Kidney (tissue), 14 donors: ENCODE data around the gene CD40LG. TPM values are rescaled to one million over a fixed set of nuclear protein-coding genes. Genes with fewer than 3 reads are reported as not detected.

Source experiments
- DNase-seq, 5 donors: peaks; one replicate each; pipeline ENCODE4 v3.0.0-alpha.2; 2013 to 2020
- FAIRE-seq: peaks from 2 replicates; lab custom pipeline; 2012; peaks lifted over from hg19 to GRCh38; lab: Jason Lieb, UNC
- H3K27ac ChIP-seq, 2 donors: one replicate each; pipeline ENCODE4 v1.7.0; 2013; ENCODE audit warnings: low read depth in 2 of 2, low read length in 2 of 2, inconsistent platforms in 1 of 2
- H3K27me3 ChIP-seq: one replicate; pipeline ENCODE4 v1.7.1; 2013; ENCODE audit warnings: low read length, inconsistent platforms; ENCODE audit not compliant: control insufficient read depth, insufficient read depth
- H3K36me3 ChIP-seq, 3 donors: one replicate each; pipeline versions ENCODE4 v1.7.0 to v1.7.1; 2013; ENCODE audit warnings: low read length in 3 of 3, control low read depth in 1 of 3, inconsistent platforms in 1 of 3; ENCODE audit not compliant: insufficient read depth in 3 of 3, control insufficient read depth in 2 of 3
- H3K4me1 ChIP-seq, 3 donors: one replicate each; pipeline versions ENCODE4 v1.7.0 to v1.7.1; 2013; ENCODE audit warnings: low read length in 3 of 3, inconsistent platforms in 1 of 3, low read depth in 1 of 3; ENCODE audit not compliant: control insufficient read depth in 2 of 3, insufficient read depth in 2 of 3
- H3K4me3 ChIP-seq, 3 donors: one replicate each; pipeline versions ENCODE4 v1.7.0 to v1.8.1; 2013; ENCODE audit warnings: low read length in 3 of 3, control low read depth in 1 of 3, inconsistent platforms in 1 of 3
- H3K9ac ChIP-seq, 3 donors: one replicate each; pipeline versions ENCODE4 v1.7.0 to v1.7.1; 2013; ENCODE audit warnings: low read length in 3 of 3, control low read depth in 1 of 3, inconsistent platforms in 1 of 3
- H3K9me3 ChIP-seq, 3 donors: one replicate each; pipeline versions ENCODE4 v1.7.0 to v1.7.1; 2013; ENCODE audit warnings: low read length in 3 of 3, control low read depth in 1 of 3, inconsistent platforms in 1 of 3; ENCODE audit not compliant: control insufficient read depth in 2 of 3, insufficient read depth in 1 of 3
- intact Hi-C: fragments of 100-400 bp; cut with DNase I; formaldehyde crosslinking; loops from one replicate; pipeline ENCODE4 v1.11.1; 2022
- polyA plus RNA-seq: library from polyadenylated mRNA; stranded (reverse); fragments of 350-450 nt; fragmentation: Illumina TruSeq; extraction: RNeasy Lipid Tissue Mini Kit (QIAGEN cat#74804); gene quantifications from one replicate; pipeline ENCODE4 v1.2.3, GENCODE V29; 2014; ENCODE audit warnings: low read depth, low replicate concordance; ENCODE audit not compliant: insufficient read depth
- total RNA-seq: library from RNA; stranded (reverse); fragmentation: NEBNext Ultra II Directional; extraction: Animal tissue kit (Norgen Biotek cat#: 25700); gene quantifications from one replicate; pipeline ENCODE4 v1.2.1, GENCODE V29; 2021
- TF ChIP-seq, protein P1 (sequence below): IDR thresholded peaks from 3 replicates; pipeline ENCODE4 v1.5.1; 2012; ENCODE audit warnings: mild to moderate bottlenecking, moderate library complexity, borderline replicate concordance; ENCODE audit not compliant: insufficient read depth; ENCODE audit errors: extremely low read depth
- donor health status: control.
- donor health status: control.
- donor health status: control.
- donor health status: control.
- donor health status: control.
- donor health status: DM: yes; HTN: yes; CAD: no.
- donor health status: Normal renal cell carcinoma (clear cell type).

The CD40LG gene
- total and polyA plus RNA-seq, 2 donors from 2014 or later, result 0.22 to 0.85 TPM

DNA sequence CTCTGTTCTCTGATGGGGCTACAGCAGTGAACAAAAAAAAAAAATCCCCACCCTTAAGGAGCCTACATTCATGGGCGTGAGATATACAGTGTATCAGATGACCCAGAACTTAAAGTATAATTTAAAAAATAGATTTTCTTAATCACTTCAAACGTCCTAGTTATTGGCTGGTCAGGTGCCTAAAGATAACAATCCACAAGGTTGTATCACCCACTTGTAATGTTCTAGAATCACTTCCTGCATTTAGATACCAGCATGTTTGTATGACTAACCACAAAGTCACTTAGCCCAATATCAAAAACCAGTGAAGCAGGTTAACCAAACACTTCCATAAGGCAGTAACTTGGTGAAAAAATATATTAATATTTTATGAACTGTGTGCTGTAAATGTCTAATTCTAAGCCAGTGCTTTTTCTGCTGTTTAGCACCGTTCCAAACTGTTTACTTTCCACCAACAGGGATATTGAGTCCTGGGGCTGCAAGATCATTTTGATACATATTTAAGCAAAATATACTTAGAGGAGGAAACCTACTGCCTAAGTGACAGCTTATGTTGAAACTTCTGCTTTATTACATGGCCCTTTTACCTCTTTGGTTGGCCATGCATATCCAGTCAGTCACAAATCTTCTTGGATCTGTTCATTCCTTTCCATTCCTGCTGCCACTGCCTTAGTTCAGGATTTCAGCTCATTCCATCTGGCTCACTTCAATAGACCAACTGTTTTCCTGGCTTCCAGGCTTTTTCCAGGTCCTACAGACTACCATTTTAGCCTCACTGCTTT lies 43.3 kb downstream of the CD40LG start:
- no peak for FAIRE-seq
- no peak overlapping the region for H3K27ac ChIP-seq
- intact Hi-C loops, result no loop called here

DNA sequence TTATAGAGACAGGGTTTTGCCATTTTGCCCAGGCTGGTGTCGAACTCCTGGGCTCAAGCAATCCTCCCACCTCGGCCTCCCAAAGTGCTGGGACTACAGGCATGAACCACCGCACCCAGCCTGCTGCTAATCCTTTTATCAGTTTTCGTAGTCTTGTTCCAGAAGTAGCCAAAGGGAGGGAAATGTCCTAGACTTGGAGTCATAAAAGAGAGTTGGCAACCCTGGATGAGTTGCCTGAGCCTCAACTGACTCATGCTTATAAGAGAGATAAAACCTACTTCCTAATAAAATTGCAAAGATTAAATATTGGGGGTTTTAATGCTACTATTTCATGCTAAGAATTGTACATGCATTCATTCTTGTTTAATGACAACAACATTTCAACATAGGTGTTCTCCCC lies 44.3 kb downstream of the CD40LG start:
- no peaks in the 10 kb centered on the region for H3K9me3 ChIP-seq
- FAIRE-seq, result no peak
- H3K9ac ChIP-seq, result no peak overlapping the region
- TF ChIP-seq, protein P1, sequence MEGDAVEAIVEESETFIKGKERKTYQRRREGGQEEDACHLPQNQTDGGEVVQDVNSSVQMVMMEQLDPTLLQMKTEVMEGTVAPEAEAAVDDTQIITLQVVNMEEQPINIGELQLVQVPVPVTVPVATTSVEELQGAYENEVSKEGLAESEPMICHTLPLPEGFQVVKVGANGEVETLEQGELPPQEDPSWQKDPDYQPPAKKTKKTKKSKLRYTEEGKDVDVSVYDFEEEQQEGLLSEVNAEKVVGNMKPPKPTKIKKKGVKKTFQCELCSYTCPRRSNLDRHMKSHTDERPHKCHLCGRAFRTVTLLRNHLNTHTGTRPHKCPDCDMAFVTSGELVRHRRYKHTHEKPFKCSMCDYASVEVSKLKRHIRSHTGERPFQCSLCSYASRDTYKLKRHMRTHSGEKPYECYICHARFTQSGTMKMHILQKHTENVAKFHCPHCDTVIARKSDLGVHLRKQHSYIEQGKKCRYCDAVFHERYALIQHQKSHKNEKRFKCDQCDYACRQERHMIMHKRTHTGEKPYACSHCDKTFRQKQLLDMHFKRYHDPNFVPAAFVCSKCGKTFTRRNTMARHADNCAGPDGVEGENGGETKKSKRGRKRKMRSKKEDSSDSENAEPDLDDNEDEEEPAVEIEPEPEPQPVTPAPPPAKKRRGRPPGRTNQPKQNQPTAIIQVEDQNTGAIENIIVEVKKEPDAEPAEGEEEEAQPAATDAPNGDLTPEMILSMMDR, result no peak
- peaks cover 3% of the 10 kb centered on the region for H3K27me3 ChIP-seq
- intact Hi-C loops, result no loop called here
- no peak overlapping the region for H3K27ac ChIP-seq
- H3K4me3 ChIP-seq, result no peak overlapping the region
- no peaks in the 10 kb centered on the region for H3K4me1 ChIP-seq
- DNase-seq, result no peak
- no peaks in the 10 kb centered on the region for H3K36me3 ChIP-seq

More for the DNA sequence above, 43.3 kb downstream of the CD40LG start:
- Histone ChIP-seq H3K27me3 (peaks cover 3% of the 10 kb centered on the region), H3K36me3 (no peaks in the 10 kb centered on the region), H3K9me3 (no peaks in the 10 kb centered on the region), H3K9ac (no peak overlapping the region), H3K4me3 (no peak overlapping the region), H3K4me1 (no peaks in the 10 kb centered on the region)
- peak in 1 of 5 donors; percentile 9 for DNase-seq
- TF ChIP-seq, protein P1, result no peak

DNA sequence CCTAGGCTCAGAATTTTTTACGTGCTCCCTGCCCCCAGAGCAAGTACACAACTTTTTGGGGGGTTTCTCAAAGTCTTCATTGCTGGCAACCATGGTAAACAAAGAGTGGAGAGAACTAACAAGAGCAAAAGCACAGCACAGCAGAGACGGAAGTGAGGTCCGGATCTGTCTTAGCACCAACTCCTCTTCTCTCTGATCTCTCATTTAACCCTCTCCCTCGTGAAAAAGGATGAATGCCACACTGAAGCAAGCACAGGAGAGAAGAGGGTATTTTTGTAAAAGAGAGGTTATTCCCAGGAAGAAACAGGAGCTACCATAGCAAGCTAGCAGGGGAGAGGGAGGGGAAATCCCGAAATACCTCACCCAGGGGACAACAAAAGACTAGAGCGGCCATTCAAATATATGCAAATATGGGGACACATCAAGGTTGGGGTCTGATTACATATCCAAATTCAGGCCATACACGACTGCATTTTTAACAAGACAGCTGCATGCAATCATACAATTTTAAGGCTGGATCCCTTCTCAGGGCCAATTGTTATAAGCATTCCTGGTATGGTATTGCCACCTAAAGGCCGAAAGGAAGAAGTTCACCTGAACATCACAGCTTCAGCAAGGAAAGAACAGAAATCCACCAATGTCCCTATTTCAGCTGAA lies 46.6 kb downstream of the CD40LG start:
- Histone ChIP-seq H3K4me3 (no peak overlapping the region), H3K9me3 (no peaks in the 10 kb centered on the region), H3K27ac (no peak overlapping the region), H3K36me3 (no peaks in the 10 kb centered on the region), H3K4me1 (no peaks in the 10 kb centered on the region), H3K9ac (no peak overlapping the region), H3K27me3 (no peaks in the 10 kb centered on the region)
- FAIRE-seq (peak; percentile 92), DNase-seq (peak in 2 of 5 donors; percentile 40 to 67)
- TF ChIP-seq, protein P1, result peak; percentile 54
- intact Hi-C loops, result no loop called here
